Measurements from ENCODE around the gene CACNA1F.

- TF ChIP-seq CTCF (conservative IDR thresholded peaks at IDR 0.05) = no peak
- TF ChIP-seq EZH2 (IDR thresholded peaks at IDR 0.05; ENCODE audit: low read depth) = no peak
Measured at GRCh38 chrX:49208399-49208798, 24.7 kb downstream of the CACNA1F start.
